Stimulated activated CD4-positive, alpha-beta T cell treated with anti-CD3 and anti-CD28 coated beads, Interleukin-12 subunit alpha, Interleukin-12 subunit beta, amount 100 ng/mL, for 4 hours (primary cell): ENCODE measurements around the gene EFNA2.

ENCODE experiments used
- DNase-seq: peaks from one replicate; pipeline ENCODE4 v3.0.0-alpha.2; 2020

EFNA2 gene

DNA sequence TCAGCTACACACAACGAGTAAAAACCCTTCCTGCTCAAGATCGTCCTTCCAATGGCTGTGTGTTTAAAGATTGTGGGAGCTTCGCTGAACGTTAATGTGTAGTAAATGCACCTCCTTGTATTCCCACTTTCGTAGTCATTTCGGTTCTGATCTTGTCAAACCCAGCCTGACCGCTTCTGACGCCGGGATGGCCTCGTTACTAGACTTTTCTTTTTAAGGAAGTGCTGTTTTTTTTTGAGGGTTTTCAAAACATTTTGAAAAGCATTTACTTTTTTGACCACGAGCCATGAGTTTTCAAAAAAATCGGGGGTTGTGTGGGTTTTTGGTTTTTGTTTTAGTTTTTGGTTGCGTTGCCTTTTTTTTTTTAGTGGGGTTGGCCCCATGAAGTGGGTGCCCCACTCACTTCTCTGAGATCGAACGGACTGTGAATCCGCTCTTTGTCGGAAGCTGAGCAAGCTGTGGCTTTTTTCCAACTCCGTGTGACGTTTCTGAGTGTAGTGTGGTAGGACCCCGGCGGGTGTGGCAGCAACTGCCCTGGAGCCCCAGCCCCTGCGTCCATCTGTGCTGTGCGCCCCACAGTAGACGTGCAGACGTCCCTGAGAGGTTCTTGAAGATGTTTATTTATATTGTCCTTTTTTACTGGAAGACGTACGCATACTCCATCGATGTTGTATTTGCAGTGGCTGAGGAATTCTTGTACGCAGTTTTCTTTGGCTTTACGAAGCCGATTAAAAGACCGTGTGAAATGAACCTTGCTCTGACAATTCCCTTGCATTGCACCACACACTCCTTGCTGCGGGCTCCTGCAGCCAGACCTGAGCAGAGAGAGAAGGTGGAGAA, 13.0 kb upstream of the EFNA2 start:
- DNase-seq = no peak

DNA sequence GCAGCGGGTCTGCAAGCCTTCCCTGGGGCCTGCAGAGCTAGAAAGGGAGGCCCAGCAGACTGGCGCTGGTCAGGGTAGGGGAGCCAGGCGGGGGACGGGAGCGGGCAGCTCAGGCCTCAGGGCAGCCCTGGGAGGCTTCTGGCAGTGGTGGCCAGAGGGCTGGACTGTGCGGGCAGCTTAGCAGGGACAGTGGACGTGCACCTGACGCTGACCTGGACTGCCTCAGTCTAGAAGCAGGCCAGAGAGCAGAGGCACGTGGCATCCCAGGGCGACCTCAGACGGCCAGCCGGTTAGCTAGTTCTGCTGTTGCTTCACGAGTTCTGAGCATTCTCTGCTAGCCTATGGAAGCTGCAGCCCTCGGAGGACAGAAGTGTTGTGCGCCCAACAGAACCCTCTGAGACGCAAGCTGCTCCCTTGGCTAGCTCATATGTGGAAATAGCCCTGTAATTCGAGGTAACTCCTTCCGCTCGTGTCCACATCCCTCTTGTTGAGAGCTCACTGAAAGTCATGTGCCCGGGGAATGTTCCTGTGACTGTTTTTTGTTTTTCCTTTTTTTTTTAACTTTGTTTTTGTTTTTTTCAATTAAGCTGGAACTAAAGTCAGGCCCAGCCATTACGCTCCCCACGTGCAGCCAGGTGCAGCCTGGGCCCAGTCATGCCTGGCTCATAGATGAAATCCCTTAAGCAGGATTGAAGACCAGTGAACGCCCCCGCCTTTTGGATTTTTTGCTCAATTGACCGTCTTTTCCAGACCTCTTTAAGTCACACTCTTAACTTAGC, 12.2 kb upstream of the EFNA2 start:
- no peak for DNase-seq

DNA sequence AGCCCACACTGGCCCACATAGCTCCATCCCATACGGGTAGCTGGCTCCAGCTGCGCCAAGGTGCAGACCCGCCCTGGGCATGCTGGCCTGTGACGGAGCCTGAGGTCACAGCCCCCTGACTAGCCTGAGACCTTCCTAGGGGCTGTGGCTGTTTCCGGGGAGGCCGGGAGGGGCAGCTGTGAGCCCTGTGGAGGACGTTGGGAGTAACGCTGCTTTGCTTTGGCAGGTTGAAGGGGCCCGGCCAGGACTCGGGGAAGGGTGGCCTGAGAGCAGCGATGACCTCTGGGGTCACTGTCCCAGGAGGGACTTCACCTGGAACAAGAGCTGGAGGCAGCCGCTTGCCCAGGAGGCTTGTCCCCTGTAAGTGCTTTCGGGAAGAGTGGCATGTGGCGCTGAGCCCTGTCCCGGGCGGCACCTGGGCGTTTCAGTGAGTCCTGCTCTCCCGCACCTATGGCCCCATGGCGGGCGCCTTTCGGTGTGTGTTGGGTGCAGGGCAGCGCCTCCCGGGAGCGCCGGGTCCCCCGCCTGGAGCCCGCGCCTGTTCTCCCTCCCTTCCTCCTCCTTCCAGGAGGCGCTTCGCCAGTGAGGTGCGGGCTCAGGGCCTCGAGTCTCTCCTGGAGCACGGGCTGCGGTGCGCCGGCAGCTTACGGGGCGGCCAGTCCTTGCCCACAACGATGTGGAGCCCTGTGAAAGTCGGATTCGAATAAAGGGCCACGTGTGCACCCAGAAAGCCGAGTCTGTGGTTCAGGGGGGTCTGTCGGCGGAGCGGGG, 11.4 kb upstream of the EFNA2 start:
- no peak for DNase-seq

DNA sequence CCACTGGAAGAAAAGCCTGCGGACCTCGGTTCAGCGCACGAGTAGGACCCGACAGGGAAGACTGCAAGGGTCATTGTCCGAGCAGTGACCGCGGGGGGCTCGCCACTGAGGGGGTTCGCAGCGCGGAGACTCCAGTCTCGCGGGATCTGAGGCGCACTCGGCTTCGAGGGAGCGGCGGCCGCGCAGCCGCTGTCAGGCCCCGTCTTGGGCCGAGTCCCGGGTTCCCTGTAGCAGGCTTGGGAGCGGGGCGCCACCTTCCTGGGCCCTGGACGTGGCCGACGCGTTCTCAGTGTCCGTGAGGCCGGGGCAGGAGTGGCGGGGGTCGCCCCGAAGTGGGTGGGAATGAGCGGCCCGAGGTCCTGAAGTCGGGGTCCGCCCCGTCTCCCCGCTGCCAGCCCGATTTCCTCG, 10.8 kb upstream of the EFNA2 start:
- no peak for DNase-seq

DNA sequence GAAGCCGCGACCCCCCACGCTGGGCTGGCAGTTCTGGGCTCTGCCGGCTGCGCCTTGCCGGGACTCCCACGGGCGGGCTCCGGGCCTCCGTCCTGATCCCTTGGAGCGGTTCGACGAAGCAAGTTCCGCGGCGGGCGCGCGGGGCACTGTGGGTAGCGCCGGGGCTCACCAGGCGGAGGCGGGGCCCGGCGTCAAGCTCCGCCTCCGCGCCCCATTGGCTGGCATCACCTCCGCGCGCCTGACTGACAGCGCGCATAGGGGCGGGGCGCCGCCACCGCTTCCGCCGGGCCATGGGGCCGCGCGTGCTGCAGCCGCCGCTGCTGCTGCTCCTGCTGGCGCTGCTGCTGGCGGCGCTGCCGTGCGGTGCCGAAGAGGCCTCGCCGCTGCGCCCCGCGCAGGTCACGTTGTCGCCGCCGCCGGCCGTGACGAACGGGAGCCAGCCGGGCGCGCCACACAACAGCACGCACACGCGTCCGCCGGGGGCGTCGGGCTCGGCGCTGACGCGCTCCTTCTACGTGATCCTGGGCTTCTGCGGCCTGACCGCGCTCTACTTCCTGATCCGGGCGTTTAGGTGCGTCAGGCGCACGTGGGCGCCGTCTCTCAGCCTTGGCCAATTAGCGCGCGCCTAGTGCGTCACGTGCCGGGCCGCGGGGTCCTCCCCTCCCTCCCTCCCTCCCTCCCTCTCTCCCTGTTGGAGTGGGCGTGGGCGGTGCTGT, 10.3 kb upstream of the EFNA2 start, which contains the start of gene FAM174C:
Gene FAM174C, plus strand, starts transcription at position 271 of the 716 bp plus-strand sequence. Its CDS starts 20 bp downstream, at position 291.
- DNase-seq = peak; percentile 97

GRCh38 chr19:1275976-1276627, 9.6 kb upstream of the EFNA2 start:
- no peak for DNase-seq

GRCh38 chr19:1276628-1277022, 9.0 kb upstream of the EFNA2 start:
- DNase-seq = no peak

- DNase-seq = no peak
Measured at GRCh38 chr19:1277061-1277460, 8.6 kb upstream of the EFNA2 start.

GRCh38 chr19:1278074-1278473, 7.6 kb upstream of the EFNA2 start:
- DNase-seq = no peak

- DNase-seq = no peak
Measured at GRCh38 chr19:1278713-1279660, 6.7 kb upstream of the EFNA2 start.

DNA sequence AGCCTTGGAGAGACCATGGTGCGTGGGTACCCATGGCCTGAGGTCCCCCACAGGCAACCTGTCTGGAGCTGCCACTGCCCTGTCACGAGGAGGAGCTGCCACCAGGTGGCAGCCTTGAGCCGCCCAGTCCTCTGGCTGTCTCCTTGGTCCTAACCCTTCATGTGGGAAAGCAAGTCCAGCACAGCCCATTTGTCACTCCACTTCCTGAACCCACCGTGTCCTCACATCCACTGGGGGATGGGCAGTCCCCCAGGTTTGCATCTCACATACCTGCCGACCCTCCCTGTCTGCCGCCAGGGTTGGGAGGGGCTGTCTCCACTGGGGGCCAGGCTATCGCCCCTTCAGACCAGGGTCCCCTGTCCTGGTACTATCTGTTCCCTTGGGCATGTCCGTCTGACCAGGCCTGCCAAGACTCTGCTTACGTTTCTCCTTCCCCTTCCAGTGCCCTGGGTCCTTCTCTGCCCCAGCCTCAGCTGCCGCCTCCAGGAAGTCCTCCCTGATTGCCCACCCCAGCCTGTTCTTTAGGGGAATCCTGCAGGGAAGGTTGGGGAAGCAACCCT, 5.8 kb upstream of the EFNA2 start:
- DNase-seq = peak; percentile 76

DNA sequence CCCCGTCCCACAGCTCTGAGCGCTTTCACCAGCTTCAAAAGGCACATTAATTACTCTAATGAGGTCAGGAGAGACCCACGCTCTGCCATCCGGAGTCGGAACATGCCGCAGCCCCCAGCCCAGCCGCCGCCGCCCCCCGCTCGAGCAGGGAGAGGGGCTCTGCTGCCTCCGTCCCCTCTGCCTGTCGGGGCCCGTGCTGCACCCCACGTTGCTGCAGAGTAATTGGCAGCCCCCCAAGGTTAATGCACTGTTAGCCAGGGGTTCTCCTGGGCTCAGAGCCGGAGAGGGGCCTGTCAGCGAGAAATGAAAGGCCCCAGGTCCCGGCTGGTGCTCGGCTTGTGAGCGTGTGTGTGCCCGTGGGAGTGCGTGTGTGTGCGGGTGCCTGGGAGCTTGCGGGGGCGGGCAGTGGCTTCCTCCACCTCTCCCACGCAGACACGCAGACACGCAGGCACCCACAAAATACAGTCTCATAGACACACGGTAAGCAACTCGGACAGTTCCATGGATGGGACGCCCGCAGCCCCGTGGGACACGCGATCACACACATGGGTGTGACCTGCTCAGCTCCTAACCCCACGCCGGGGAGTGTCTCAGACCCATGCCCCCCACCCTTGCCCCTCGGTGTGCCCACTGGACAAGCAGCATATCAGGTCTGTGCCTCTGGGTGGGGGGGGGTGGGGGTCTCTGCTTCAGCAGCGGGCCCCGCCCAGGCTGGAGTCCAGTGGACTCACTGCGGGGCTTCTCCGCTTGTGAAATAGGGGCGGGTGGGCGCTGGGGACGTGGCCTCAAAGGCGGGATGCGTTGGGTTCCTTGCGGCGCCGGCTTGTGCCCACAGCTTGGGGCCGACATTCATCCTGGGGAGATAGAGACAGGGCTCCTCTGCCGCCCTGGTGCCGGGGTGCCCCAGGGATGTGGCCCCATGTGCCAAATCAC, 4.8 kb upstream of the EFNA2 start:
- DNase-seq = no peak

DNA sequence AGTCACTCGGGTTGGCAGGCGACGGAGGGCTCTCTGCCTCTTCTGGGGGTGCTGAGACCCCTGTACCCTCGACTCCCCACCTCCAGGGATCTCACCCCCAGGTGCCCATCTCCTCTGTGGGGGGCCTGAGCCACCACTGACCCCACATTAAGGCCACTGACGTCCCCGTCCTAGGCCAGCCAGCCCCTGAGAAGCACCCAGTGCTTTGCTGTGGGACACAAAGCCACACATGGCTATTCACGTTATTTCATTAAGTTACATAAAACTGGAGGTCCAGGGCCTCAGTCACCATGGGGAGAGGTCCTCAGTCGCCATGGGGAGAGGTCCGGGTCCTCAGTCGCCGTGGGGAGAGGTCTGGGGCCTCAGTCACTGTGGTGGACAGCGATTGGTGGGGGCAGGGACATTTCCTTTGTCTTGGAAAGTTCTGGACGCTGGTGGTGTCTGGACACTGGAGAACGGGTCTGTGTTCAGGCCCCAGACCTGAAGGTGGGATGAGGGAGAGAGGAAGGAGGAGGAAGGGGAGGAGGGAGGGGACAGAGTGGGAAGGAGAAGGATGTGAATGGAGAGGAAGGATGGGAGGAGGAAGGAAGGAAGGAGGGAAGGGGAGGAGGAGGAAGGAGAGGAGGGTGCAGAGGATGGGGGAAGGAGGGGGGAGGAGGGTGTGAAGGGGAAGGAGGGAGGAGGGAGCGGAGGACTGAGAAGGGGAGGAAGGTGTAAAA, 3.9 kb upstream of the EFNA2 start:
- DNase-seq = no peak

- DNase-seq = no peak
Measured at GRCh38 chr19:1282588-1283206, 3.0 kb upstream of the EFNA2 start.

GRCh38 chr19:1283207-1283916, 2.3 kb upstream of the EFNA2 start:
- DNase-seq = no peak

DNA sequence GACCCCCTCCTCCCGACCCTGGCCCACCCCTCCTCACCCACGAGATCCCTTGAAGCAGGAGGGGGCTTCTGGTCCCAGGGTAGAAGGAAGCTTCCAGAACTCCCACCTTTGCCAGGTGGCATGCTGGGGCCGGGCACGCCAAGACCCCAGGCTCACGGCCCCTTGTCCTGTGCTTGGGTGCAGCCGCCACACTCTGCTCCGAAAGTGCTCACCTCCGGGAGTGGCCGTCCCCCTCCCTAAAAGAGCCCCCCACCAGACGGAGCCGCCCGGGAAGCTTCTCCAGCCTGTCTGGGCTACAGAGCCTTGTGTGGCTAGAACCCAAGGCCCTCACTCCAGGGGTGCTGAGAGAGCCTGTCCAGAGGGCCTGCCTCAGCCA, 1.8 kb upstream of the EFNA2 start:
- DNase-seq = no peak

DNA sequence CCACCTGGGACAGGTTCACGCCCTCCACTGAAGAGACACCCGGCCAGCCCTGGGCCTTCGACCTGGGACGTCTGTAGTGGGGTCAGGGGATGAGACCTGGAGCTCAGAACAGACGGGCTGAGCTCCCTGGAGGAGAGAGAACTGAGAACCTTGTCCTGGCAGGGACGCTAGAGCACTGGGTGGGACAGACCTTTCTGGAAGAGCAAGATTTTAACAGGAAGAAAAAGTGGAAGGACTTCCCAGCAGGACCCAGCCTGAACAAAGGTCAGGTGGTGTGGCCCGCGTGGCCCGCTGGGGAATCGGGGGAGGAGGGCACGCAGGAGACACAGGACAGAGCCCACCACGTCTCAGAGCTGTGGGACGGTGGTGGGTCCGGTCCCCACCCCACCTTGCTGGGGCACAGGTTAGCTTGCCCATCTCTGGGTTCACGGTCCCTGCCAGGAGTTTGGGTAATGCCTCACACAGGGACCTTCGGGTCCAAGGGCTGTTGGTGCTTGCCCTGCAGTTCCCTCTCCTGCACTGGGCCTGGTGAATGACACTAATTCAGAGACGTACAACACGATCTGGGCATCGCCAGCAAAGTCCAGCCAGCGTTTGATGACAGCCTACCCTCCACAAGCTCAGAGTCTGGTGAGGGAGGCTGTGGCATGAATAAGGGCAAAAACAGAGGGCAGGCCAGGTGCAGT, 1.2 kb upstream of the EFNA2 start:
- no peak for DNase-seq
